Neutrophil (primary cell): ENCODE measurements around the gene SEMA3E.

Experiments
- H3K27ac ChIP-seq: fragments of 200-600 bp; sonication (generic); 2 replicates; pipeline ENCODE4 v1.5.1; 2016; ENCODE audit warnings: mild to moderate bottlenecking, moderate library complexity
- H3K27me3 ChIP-seq: fragments of 200-600 bp; sonication (generic); 2 replicates; pipeline ENCODE4 v1.6.0; 2016; ENCODE audit warnings: mild to moderate bottlenecking
- H3K36me3 ChIP-seq: fragments of 200-600 bp; sonication (generic); 2 replicates; pipeline ENCODE4 v1.5.1; 2017
- H3K4me1 ChIP-seq, 2 experiments: fragments of 200-600 bp in 1 of 2; sonication (generic) in 1 of 2; 1 replicate in 1 of 2; 2 replicates in 1 of 2; pipeline versions ENCODE4 v1.5.1 to v1.6.1; 2013 to 2016; ENCODE audit warnings: low read depth in 1 of 2, low read length in 1 of 2, mild to moderate bottlenecking in 1 of 2, moderate library complexity in 1 of 2; ENCODE audit not compliant: control insufficient read depth in 1 of 2, insufficient read depth in 1 of 2
- H3K4me3 ChIP-seq, 2 experiments: fragments of 200-600 bp in 1 of 2; sonication (generic) in 1 of 2; 1 replicate in 1 of 2; 2 replicates in 1 of 2; pipeline ENCODE4 v1.5.1; 2013 to 2016; ENCODE audit warnings: low read depth in 1 of 2, low read length in 1 of 2, mild to moderate bottlenecking in 1 of 2, moderate library complexity in 1 of 2
- H3K9me3 ChIP-seq: fragments of 200-600 bp; sonication (generic); 2 replicates; pipeline ENCODE4 v1.5.1; 2016
- CTCF ChIP-seq: fragments of 200-600 bp; sonication (generic); IDR thresholded peaks from 2 replicates; pipeline ENCODE4 v1.5.1; 2016; ENCODE audit warnings: antibody characterized with exemption

SEMA3E gene

GRCh38 chr7:83546586-83546985 is 102.4 kb downstream of the SEMA3E start:
- no peak overlapping the region for H3K4me3 ChIP-seq
- H3K4me1 ChIP-seq: no peaks in the 10 kb centered on the region
- H3K27ac ChIP-seq: no peak overlapping the region
- no peaks in the 10 kb centered on the region for H3K27me3 ChIP-seq
- H3K36me3 ChIP-seq: no peaks in the 10 kb centered on the region
- H3K9me3 ChIP-seq: no peaks in the 10 kb centered on the region
- TF ChIP-seq CTCF: no peak

- Histone ChIP-seq H3K4me3 (no peak overlapping the region), H3K4me1 (no peaks in the 10 kb centered on the region), H3K9me3 (no peaks in the 10 kb centered on the region), H3K36me3 (no peaks in the 10 kb centered on the region), H3K27ac (no peak overlapping the region), H3K27me3 (no peaks in the 10 kb centered on the region)
- no peak for TF ChIP-seq CTCF
Observed at GRCh38 chr7:83541187-83541960, 107.6 kb downstream of the SEMA3E start.

GRCh38 chr7:83534488-83534887 is 114.5 kb downstream of the SEMA3E start:
- no peaks in the 10 kb centered on the region for H3K36me3 ChIP-seq
- no peaks in the 10 kb centered on the region for H3K9me3 ChIP-seq
- no peak for TF ChIP-seq CTCF
- no peaks in the 10 kb centered on the region for H3K4me1 ChIP-seq
- no peaks in the 10 kb centered on the region for H3K27me3 ChIP-seq
- no peak overlapping the region for H3K4me3 ChIP-seq
- H3K27ac ChIP-seq: no peak overlapping the region

- Histone ChIP-seq H3K4me3 (no peak overlapping the region), H3K27me3 (no peaks in the 10 kb centered on the region), H3K4me1 (no peaks in the 10 kb centered on the region), H3K27ac (no peak overlapping the region), H3K9me3 (no peaks in the 10 kb centered on the region), H3K36me3 (no peaks in the 10 kb centered on the region)
- no peak for TF ChIP-seq CTCF
Observed at GRCh38 chr7:83532219-83532618, 116.7 kb downstream of the SEMA3E start.

GRCh38 chr7:83531766-83532165 is 117.2 kb downstream of the SEMA3E start:
- Histone ChIP-seq H3K36me3 (no peaks in the 10 kb centered on the region), H3K27ac (no peak overlapping the region), H3K27me3 (no peaks in the 10 kb centered on the region), H3K4me1 (no peaks in the 10 kb centered on the region), H3K4me3 (no peak overlapping the region), H3K9me3 (no peaks in the 10 kb centered on the region)
- no peak for TF ChIP-seq CTCF
